HCT116 (cell line): ENCODE results near the gene CLIP2. TPM values are rescaled to one million over a fixed set of nuclear protein-coding genes. Genes with fewer than 3 reads are reported as not detected.

Source experiments
- ATAC-seq: fragments of 200-7000 bp; cut with Tn5 transposase; 2 replicates; pipeline ENCODE4 v1.9.1; 2020; ENCODE audit warnings: mild to moderate bottlenecking, moderate library complexity
- BruUV-seq: library from RNA; stranded (reverse); fragments of 400-500 nt; replicated peaks from 2 replicates; lab custom pipeline; 2021; lab: Mats Ljungman, UMichigan
- CTCF ChIA-PET: fragments of 300-600 bp; sonication (Branson Sonifier 250); formaldehyde crosslinking; loops from one replicate; lab custom pipeline; 2021; ENCODE audit warnings: antibody characterized with exemption; lab: Charles Lee
- POLR2A ChIA-PET: fragments of 300-600, 350-600 bp; sonication (Branson Sonifier 250); formaldehyde crosslinking; loops from one replicate; lab custom pipeline; 2021; ENCODE audit warnings: antibody characterized with exemption; lab: Charles Lee
- RAD21 ChIA-PET, 2 experiments: fragments of 300-600 bp; sonication (Branson Sonifier 250); formaldehyde crosslinking; loops; one replicate each; lab custom pipeline; 2023; ENCODE audit warnings: low total read pairs in 2 of 2; ENCODE audit not compliant: uncharacterized antibody in 2 of 2, unreplicated experiment in 2 of 2, low non-redundant PET in 1 of 2; lab: Charles Lee
- DNase-seq: peaks from one replicate; pipeline ENCODE4 v3.0.0-alpha.2; 2010; ENCODE audit warnings: low read depth, low spot score
- H2AFZ ChIP-seq: fragments of 200-600 bp; shearing (Covaris generic), sonication (generic); 2 replicates; pipeline ENCODE4 v1.6.1; 2017; ENCODE audit warnings: low read depth, mixed run types, mixed read lengths, antibody characterized with exemption, low read length; ENCODE audit not compliant: poor library complexity, severe bottlenecking
- H3K27ac ChIP-seq: 2 replicates; pipeline ENCODE4 v1.5.1; 2012; ENCODE audit warnings: low read depth, low read length
- H3K27me3 ChIP-seq: fragments of 200-600 bp; sonication (generic); 2 replicates; pipeline ENCODE4 v1.6.1; 2016; ENCODE audit warnings: mixed run types, low read length, mixed read lengths; ENCODE audit not compliant: insufficient read depth
- H3K36me3 ChIP-seq, 2 experiments: fragments of 200-500 bp in 1 of 2; fragments of 200-600 bp in 1 of 2; sonication (Bioruptor generic) in 1 of 2; sonication (generic) in 1 of 2; 2 replicates each; pipeline versions ENCODE4 v1.5.1 to v1.6.1; 2014 to 2016; ENCODE audit warnings: low read length in 2 of 2, inconsistent platforms in 1 of 2, mixed read lengths in 1 of 2, mixed run types in 1 of 2; ENCODE audit not compliant: insufficient read depth in 2 of 2, control insufficient read depth in 1 of 2
- H3K4me1 ChIP-seq, 2 experiments: fragments of 200-600 bp in 1 of 2; sonication (generic) in 1 of 2; 2 replicates each; pipeline versions ENCODE4 v1.5.1 to v1.6.1; 2012 to 2017; ENCODE audit warnings: low read length in 2 of 2, inconsistent platforms in 1 of 2, mild to moderate bottlenecking in 1 of 2, mixed read lengths in 1 of 2, mixed run types in 1 of 2, moderate library complexity in 1 of 2; ENCODE audit not compliant: insufficient read depth in 2 of 2, control insufficient read depth in 1 of 2
- H3K4me2 ChIP-seq: fragments of 200-600 bp; sonication (generic); 2 replicates; pipeline ENCODE4 v1.6.1; 2017; ENCODE audit warnings: mixed run types, low read length, mixed read lengths
- H3K4me3 ChIP-seq, 2 experiments: fragments of 200-600 bp in 1 of 2; sonication (generic) in 1 of 2; replicated peaks in 1 of 2; 2 replicates each; pipeline ENCODE4 v1.5.1; 2011 to 2016; ENCODE audit warnings: low read length in 2 of 2, control low read depth in 1 of 2, low read depth in 1 of 2, mild to moderate bottlenecking in 1 of 2, mixed read lengths in 1 of 2, mixed run types in 1 of 2
- H3K79me2 ChIP-seq: fragments of 200-600 bp; sonication (generic); 2 replicates; pipeline ENCODE4 v1.6.1; 2017; ENCODE audit warnings: mild to moderate bottlenecking, mixed run types, low read length, moderate library complexity, mixed read lengths; ENCODE audit not compliant: insufficient read depth
- H3K9ac ChIP-seq: fragments of 200-600 bp; sonication (generic); 2 replicates; pipeline ENCODE4 v1.6.1; 2016; ENCODE audit warnings: low read length, mixed read lengths
- H3K9me2 ChIP-seq: fragments of 200-600 bp; sonication (generic), shearing (Covaris generic); 2 replicates; pipeline ENCODE4 v1.6.1; 2017; ENCODE audit warnings: mixed run types, mild to moderate bottlenecking, moderate library complexity; ENCODE audit not compliant: insufficient read depth
- H3K9me3 ChIP-seq, 2 experiments: fragments of 200-500 bp in 1 of 2; fragments of 200-600 bp in 1 of 2; sonication (Bioruptor generic) in 1 of 2; sonication (generic) in 1 of 2; 2 replicates each; pipeline ENCODE4 v1.6.1; 2014 to 2017; ENCODE audit warnings: low read length in 2 of 2, mixed read lengths in 2 of 2, inconsistent platforms in 1 of 2, low read depth in 1 of 2, mild to moderate bottlenecking in 1 of 2, mixed run types in 1 of 2, moderate library complexity in 1 of 2; ENCODE audit not compliant: control insufficient read depth in 1 of 2, insufficient read depth in 1 of 2
- H4K20me1 ChIP-seq: fragments of 200-600 bp; sonication (generic), shearing (Covaris generic); 2 replicates; pipeline ENCODE4 v1.6.1; 2017; ENCODE audit warnings: mixed run types, mild to moderate bottlenecking, moderate library complexity; ENCODE audit not compliant: insufficient read depth
- CBX3 ChIP-seq: IDR thresholded peaks from 2 replicates; pipeline ENCODE4 v1.6.1; 2012; ENCODE audit warnings: low read depth
- CEBPB ChIP-seq: IDR thresholded peaks from 2 replicates; pipeline ENCODE4 v1.6.1; 2012; ENCODE audit warnings: low read depth
- ELF1 ChIP-seq: IDR thresholded peaks from 2 replicates; pipeline ENCODE4 v1.6.1; 2012; ENCODE audit warnings: low read depth, borderline replicate concordance
- EZH2 ChIP-seq: fragments of 200-600 bp; sonication (generic); IDR thresholded peaks from 2 replicates; pipeline ENCODE4 v1.6.1; 2017; ENCODE audit warnings: antibody characterized with exemption, mixed run types
- EZH2phosphoT487 ChIP-seq: fragments of 200-600 bp; IDR thresholded peaks from 2 replicates; pipeline ENCODE4 v1.6.1; 2018; ENCODE audit warnings: antibody characterized with exemption, borderline replicate concordance
- JUND ChIP-seq: IDR thresholded peaks from 2 replicates; pipeline ENCODE4 v1.6.1; 2012
- POLR2A ChIP-seq: IDR thresholded peaks from 2 replicates; pipeline ENCODE4 v1.7.0; 2011; ENCODE audit warnings: borderline replicate concordance; ENCODE audit not compliant: insufficient read depth, insufficient read length; ENCODE audit errors: extremely low read depth
- POLR2AphosphoS5 ChIP-seq: IDR thresholded peaks from 2 replicates; pipeline ENCODE4 v1.6.1; 2011; ENCODE audit warnings: mild to moderate bottlenecking, low read depth, low read length, moderate library complexity
- SIN3A ChIP-seq: IDR thresholded peaks from 2 replicates; pipeline ENCODE4 v1.6.1; 2012; ENCODE audit warnings: low read depth
- SP1 ChIP-seq: IDR thresholded peaks from 2 replicates; pipeline ENCODE4 v1.6.1; 2012; ENCODE audit warnings: low read depth
- TCF7L2 ChIP-seq: IDR thresholded peaks from 2 replicates; pipeline ENCODE4 v1.7.0; 2011; ENCODE audit warnings: borderline replicate concordance, inconsistent platforms; ENCODE audit not compliant: insufficient read depth, insufficient read length; ENCODE audit errors: extremely low read depth
- ZFX ChIP-seq: fragments of 450-650 bp; IDR thresholded peaks from 2 replicates; pipeline ENCODE4 v1.6.1; 2017
- ZNF274 ChIP-seq: fragments of 200-500 bp; sonication (Bioruptor generic); IDR thresholded peaks from 2 replicates; pipeline ENCODE4 v1.6.1; 2014; ENCODE audit warnings: mild to moderate bottlenecking, low read depth, low read length, inconsistent platforms
- intact Hi-C: fragments of 100-400 bp; cut with micrococcal nuclease; formaldehyde crosslinking; loops from 2 replicates; pipeline ENCODE4 v1.10.0; 2022
- total RNA-seq: library from RNA; stranded (reverse); gene quantifications from one replicate; pipeline ENCODE4 v1.2.1, GENCODE V29; 2021; ENCODE audit not compliant: unreplicated experiment
- TF ChIP-seq, protein P1 (sequence below): IDR thresholded peaks from 2 replicates; pipeline ENCODE4 v1.6.1; 2012; ENCODE audit warnings: low read depth
- TF ChIP-seq, protein P2 (sequence below), 3 experiments: fragments of 200-600 bp in 1 of 3; sonication (generic) in 1 of 3; IDR thresholded peaks in 2 of 3; conservative IDR thresholded peaks in 1 of 3; 2 replicates each; pipeline ENCODE4 v1.5.1; 2012 to 2017; ENCODE audit warnings: low read depth in 2 of 3, low read length in 2 of 3, antibody characterized with exemption in 1 of 3, borderline replicate concordance in 1 of 3, control low read depth in 1 of 3, mild to moderate bottlenecking in 1 of 3, mixed read lengths in 1 of 3, mixed run types in 1 of 3, moderate library complexity in 1 of 3; ENCODE audit not compliant: insufficient read depth in 1 of 3
- TF ChIP-seq, protein P3 (sequence below): IDR thresholded peaks from 2 replicates; pipeline ENCODE4 v1.6.1; 2012
- TF ChIP-seq, protein P4 (sequence below): IDR thresholded peaks from 2 replicates; pipeline ENCODE4 v1.6.1; 2012

CLIP2 gene
- total RNA-seq, 1 experiment from 2014 or later, result 40.1 TPM

DNA sequence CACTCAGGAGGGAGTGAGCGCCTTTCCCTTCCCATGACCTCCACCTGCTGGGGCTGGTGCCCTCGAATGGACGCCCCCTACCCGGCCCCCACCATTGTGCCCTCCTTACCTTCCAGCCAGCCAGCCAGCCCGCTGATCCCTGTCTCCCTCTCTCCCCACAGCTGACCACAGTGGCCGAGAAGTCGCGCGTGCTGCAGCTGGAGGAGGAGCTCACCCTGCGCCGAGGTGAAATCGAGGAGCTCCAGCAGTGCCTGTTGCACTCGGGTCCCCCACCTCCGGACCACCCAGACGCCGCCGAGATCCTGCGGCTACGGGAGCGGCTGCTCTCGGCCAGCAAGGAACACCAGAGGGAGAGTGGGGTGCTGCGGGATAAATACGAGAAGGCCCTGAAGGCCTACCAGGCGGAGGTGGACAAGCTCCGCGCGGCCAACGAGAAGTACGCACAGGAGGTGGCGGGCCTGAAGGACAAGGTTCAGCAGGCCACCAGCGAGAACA, 86.6 kb downstream of the CLIP2 start:
- Histone ChIP-seq H3K9me3 (no peaks in the 10 kb centered on the region), H3K4me2 (no peak overlapping the region), H3K36me3 (peaks cover 2 to 4% of the 10 kb centered on the region in 2 experiments; a peak in 1 of 4 replicates), H2AFZ (no peak overlapping the region), H3K27me3 (no peaks in the 10 kb centered on the region), H3K79me2 (no peaks in the 10 kb centered on the region), H3K4me3 (no peak overlapping the region), H3K4me1 (peaks cover 13 to 14% of the 10 kb centered on the region in 2 experiments), H4K20me1 (no peaks in the 10 kb centered on the region), H3K27ac (no peak overlapping the region), H3K9ac (no peak overlapping the region)
- intact Hi-C loops, result no loop called here
- no peak for ATAC-seq
- no TSS peak for BruUV-seq
- no peak for DNase-seq
- ChIA-PET CTCF (no interaction called here), POLR2A (no interaction called here)
- no peak for TF ChIP-seq POLR2AphosphoS5
- TF ChIP-seq ZNF274, result no peak
- TF ChIP-seq, protein P1, sequence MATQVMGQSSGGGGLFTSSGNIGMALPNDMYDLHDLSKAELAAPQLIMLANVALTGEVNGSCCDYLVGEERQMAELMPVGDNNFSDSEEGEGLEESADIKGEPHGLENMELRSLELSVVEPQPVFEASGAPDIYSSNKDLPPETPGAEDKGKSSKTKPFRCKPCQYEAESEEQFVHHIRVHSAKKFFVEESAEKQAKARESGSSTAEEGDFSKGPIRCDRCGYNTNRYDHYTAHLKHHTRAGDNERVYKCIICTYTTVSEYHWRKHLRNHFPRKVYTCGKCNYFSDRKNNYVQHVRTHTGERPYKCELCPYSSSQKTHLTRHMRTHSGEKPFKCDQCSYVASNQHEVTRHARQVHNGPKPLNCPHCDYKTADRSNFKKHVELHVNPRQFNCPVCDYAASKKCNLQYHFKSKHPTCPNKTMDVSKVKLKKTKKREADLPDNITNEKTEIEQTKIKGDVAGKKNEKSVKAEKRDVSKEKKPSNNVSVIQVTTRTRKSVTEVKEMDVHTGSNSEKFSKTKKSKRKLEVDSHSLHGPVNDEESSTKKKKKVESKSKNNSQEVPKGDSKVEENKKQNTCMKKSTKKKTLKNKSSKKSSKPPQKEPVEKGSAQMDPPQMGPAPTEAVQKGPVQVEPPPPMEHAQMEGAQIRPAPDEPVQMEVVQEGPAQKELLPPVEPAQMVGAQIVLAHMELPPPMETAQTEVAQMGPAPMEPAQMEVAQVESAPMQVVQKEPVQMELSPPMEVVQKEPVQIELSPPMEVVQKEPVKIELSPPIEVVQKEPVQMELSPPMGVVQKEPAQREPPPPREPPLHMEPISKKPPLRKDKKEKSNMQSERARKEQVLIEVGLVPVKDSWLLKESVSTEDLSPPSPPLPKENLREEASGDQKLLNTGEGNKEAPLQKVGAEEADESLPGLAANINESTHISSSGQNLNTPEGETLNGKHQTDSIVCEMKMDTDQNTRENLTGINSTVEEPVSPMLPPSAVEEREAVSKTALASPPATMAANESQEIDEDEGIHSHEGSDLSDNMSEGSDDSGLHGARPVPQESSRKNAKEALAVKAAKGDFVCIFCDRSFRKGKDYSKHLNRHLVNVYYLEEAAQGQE, result no peak
- TF ChIP-seq, protein P2, sequence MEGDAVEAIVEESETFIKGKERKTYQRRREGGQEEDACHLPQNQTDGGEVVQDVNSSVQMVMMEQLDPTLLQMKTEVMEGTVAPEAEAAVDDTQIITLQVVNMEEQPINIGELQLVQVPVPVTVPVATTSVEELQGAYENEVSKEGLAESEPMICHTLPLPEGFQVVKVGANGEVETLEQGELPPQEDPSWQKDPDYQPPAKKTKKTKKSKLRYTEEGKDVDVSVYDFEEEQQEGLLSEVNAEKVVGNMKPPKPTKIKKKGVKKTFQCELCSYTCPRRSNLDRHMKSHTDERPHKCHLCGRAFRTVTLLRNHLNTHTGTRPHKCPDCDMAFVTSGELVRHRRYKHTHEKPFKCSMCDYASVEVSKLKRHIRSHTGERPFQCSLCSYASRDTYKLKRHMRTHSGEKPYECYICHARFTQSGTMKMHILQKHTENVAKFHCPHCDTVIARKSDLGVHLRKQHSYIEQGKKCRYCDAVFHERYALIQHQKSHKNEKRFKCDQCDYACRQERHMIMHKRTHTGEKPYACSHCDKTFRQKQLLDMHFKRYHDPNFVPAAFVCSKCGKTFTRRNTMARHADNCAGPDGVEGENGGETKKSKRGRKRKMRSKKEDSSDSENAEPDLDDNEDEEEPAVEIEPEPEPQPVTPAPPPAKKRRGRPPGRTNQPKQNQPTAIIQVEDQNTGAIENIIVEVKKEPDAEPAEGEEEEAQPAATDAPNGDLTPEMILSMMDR (IDR thresholded peaks at IDR 0.05 in 2 of 3, conservative IDR thresholded peaks at IDR 0.05 in 1 of 3; ENCODE audit: borderline replicate concordance in 1 of 3, insufficient read depth in 1 of 3, low read depth in 2 of 3, low read length in 2 of 3), result no peak
- TF ChIP-seq SP1, result no peak
- no peak for TF ChIP-seq JUND
- TF ChIP-seq, protein P3, sequence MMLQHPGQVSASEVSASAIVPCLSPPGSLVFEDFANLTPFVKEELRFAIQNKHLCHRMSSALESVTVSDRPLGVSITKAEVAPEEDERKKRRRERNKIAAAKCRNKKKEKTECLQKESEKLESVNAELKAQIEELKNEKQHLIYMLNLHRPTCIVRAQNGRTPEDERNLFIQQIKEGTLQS, result no peak
- no peak for TF ChIP-seq SIN3A
- no peak for TF ChIP-seq ELF1
- TF ChIP-seq TCF7L2, result no peak
- TF ChIP-seq CEBPB, result no peak
- no peak for TF ChIP-seq CBX3
- TF ChIP-seq POLR2A, result no peak
- TF ChIP-seq EZH2, result no peak
- no peak for TF ChIP-seq EZH2phosphoT487
- TF ChIP-seq ZFX, result no peak
- TF ChIP-seq, protein P4, sequence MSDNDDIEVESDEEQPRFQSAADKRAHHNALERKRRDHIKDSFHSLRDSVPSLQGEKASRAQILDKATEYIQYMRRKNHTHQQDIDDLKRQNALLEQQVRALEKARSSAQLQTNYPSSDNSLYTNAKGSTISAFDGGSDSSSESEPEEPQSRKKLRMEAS, result no peak
- TF ChIP-seq, all 23 proteins: peak for 0
- no peaks in the 10 kb centered on the region for H3K9me2 ChIP-seq
- RAD21 ChIA-PET, result no interaction called here
